ENCODE data around the gene NEDD1. TPM values are rescaled to one million over a fixed set of nuclear protein-coding genes. Genes with fewer than 3 reads are reported as not detected.

NEDD1 gene
- 52.9 and 58.2 TPM in 2 replicates for total RNA-seq

GRCh38 chr12:96906849-96907670, at the start of gene NEDD1:
Gene NEDD1, plus strand, starts transcription at chr12:96907257. Its CDS starts 2,503 bp downstream, at chr12:96909760.
- intact Hi-C loops (cut with micrococcal nuclease), result loop anchor here (1.0 to 5.0 kb wide), 12 partner anchors 187 to 1690 kb away; partner anchors contain the start of genes AMDHD1, CCDC38, CDK17 and CFAP54

- intact Hi-C loops (cut with micrococcal nuclease), result no loop called here
These were observed 48.9 kb upstream of the NEDD1 start for GRCh38 chr12:96858162-96858561.

GRCh38 chr12:96861656-96862055, 45.4 kb upstream of the NEDD1 start:
- intact Hi-C loops (cut with micrococcal nuclease), result no loop called here

- intact Hi-C loops (cut with micrococcal nuclease), result no loop called here
These were observed 44.7 kb upstream of the NEDD1 start for GRCh38 chr12:96862326-96862725.

GRCh38 chr12:96864335-96864734, 42.7 kb upstream of the NEDD1 start:
- intact Hi-C loops (cut with micrococcal nuclease), result no loop called here

GRCh38 chr12:96866801-96867590, 40.1 kb upstream of the NEDD1 start:
- intact Hi-C loops (cut with micrococcal nuclease), result no loop called here

GRCh38 chr12:96870946-96871345, 36.1 kb upstream of the NEDD1 start:
- intact Hi-C loops (cut with micrococcal nuclease), result no loop called here

GRCh38 chr12:96872961-96873360, 34.1 kb upstream of the NEDD1 start:
- intact Hi-C loops (cut with micrococcal nuclease), result no loop called here

GRCh38 chr12:96874211-96874610, 32.8 kb upstream of the NEDD1 start:
- intact Hi-C loops (cut with micrococcal nuclease), result no loop called here

- intact Hi-C loops (cut with micrococcal nuclease), result no loop called here
These were observed 30.1 kb upstream of the NEDD1 start for GRCh38 chr12:96876966-96877365.

- intact Hi-C loops (cut with micrococcal nuclease), result no loop called here
These were observed 28.4 kb upstream of the NEDD1 start for GRCh38 chr12:96878704-96879103.

GRCh38 chr12:96879301-96879700, 27.8 kb upstream of the NEDD1 start:
- intact Hi-C loops (cut with micrococcal nuclease), result no loop called here

GRCh38 chr12:96880220-96880619, 26.8 kb upstream of the NEDD1 start:
- intact Hi-C loops (cut with micrococcal nuclease), result no loop called here

GRCh38 chr12:96881608-96882007, 25.4 kb upstream of the NEDD1 start:
- intact Hi-C loops (cut with micrococcal nuclease), result no loop called here

GRCh38 chr12:96882862-96883261, 24.2 kb upstream of the NEDD1 start:
- intact Hi-C loops (cut with micrococcal nuclease), result no loop called here

GRCh38 chr12:96883571-96883970, 23.5 kb upstream of the NEDD1 start:
- intact Hi-C loops (cut with micrococcal nuclease), result no loop called here

GRCh38 chr12:96886998-96887677, 19.9 kb upstream of the NEDD1 start:
- intact Hi-C loops (cut with micrococcal nuclease), result no loop called here

GRCh38 chr12:96889273-96889933, 17.7 kb upstream of the NEDD1 start:
- intact Hi-C loops (cut with micrococcal nuclease), result no loop called here

GRCh38 chr12:96890331-96890730, 16.7 kb upstream of the NEDD1 start:
- intact Hi-C loops (cut with micrococcal nuclease), result no loop called here

- intact Hi-C loops (cut with micrococcal nuclease), result no loop called here
These were observed 15.0 kb upstream of the NEDD1 start for GRCh38 chr12:96892104-96892503.

- intact Hi-C loops (cut with micrococcal nuclease), result no loop called here
These were observed 9.6 kb upstream of the NEDD1 start for GRCh38 chr12:96897421-96897820.
